Transverse colon (tissue), 4 donors: ENCODE measurements around the gene MATN1. TPM values are rescaled to one million over a fixed set of nuclear protein-coding genes. Genes with fewer than 3 reads are reported as not detected.

Experiments used
- DNase-seq: peaks from one replicate; pipeline ENCODE4 v3.0.0-alpha.2; 2019
- H3K27ac ChIP-seq, 4 donors: fragments of 200-600 bp; sonication (generic); 2 replicates each; pipeline ENCODE4 v1.5.1; 2016 to 2018; ENCODE audit warnings: inconsistent platforms in 4 of 4
- H3K27me3 ChIP-seq: fragments of 200-600 bp; sonication (generic); 2 replicates; pipeline ENCODE4 v1.5.1; 2017; ENCODE audit warnings: inconsistent platforms
- H3K36me3 ChIP-seq, 4 donors: fragments of 200-600 bp; sonication (generic); 2 replicates each; pipeline ENCODE4 v1.5.1; 2017 to 2019; ENCODE audit warnings: inconsistent platforms in 4 of 4
- H3K4me1 ChIP-seq, 4 donors: fragments of 200-600 bp; sonication (generic); 2 replicates each; pipeline ENCODE4 v1.5.1; 2017 to 2020; ENCODE audit warnings: inconsistent platforms in 4 of 4
- H3K4me3 ChIP-seq, 4 donors: fragments of 200-600 bp; sonication (generic); 1 replicate in 1 of 4; 2 replicates in 3 of 4; pipeline versions ENCODE4 v1.5.1 to v1.6.1; 2017 to 2019; ENCODE audit warnings: inconsistent platforms in 4 of 4
- H3K9me3 ChIP-seq, 2 donors: fragments of 200-600 bp; sonication (generic); 2 replicates each; pipeline ENCODE4 v1.5.1; 2017 to 2019; ENCODE audit warnings: inconsistent platforms in 2 of 2
- CTCF ChIP-seq, 5 experiments: fragments of 200-600 bp in 3 of 5; fragments of 450-650 bp in 2 of 5; sonication (generic) in 3 of 5; IDR thresholded peaks; 1 replicate in 2 of 5; 2 replicates in 3 of 5; pipeline ENCODE4 v1.5.1; 2016 to 2017; ENCODE audit warnings: antibody characterized with exemption in 5 of 5, inconsistent platforms in 3 of 5, mild to moderate bottlenecking in 2 of 5, moderate library complexity in 1 of 5
- EP300 ChIP-seq: sonication (generic); formaldehyde crosslinking; IDR thresholded peaks from one replicate; pipeline ENCODE4 v1.6.1; 2017; ENCODE audit warnings: antibody characterized with exemption, low read depth
- POLR2A ChIP-seq: fragments of 450-650 bp; IDR thresholded peaks from one replicate; pipeline ENCODE4 v1.6.1; 2016; ENCODE audit warnings: antibody characterized with exemption, mild to moderate bottlenecking, moderate library complexity
- POLR2AphosphoS5 ChIP-seq, 3 donors: sonication (generic); formaldehyde crosslinking; IDR thresholded peaks; one replicate each; pipeline ENCODE4 v1.6.1; 2016; ENCODE audit warnings: antibody characterized with exemption in 3 of 3
- WGBS, 2 donors: methylation state at CpG; one replicate each; pipeline ENCODE4 v1.1.5; 2018; ENCODE audit warnings: low coverage in 1 of 2; 5-methylcytosine and 5-hydroxymethylcytosine counted together
- in situ Hi-C, 4 donors: fragments of 200-750 bp; cut with MboI; loops; one replicate each; pipeline versions ENCODE4 v1.15.0 to v1.15.1; 2017; ENCODE audit warnings: low sequenced_read_pairs in 3 of 4, low pct_ligation_motif_present in 1 of 4, low pct_unique_long_range_greater_than_20kb in 1 of 4
- intact Hi-C: fragments of 100-400 bp; cut with DNase I; formaldehyde crosslinking; loops from one replicate; pipeline ENCODE4 v1.15.1; 2023; ENCODE audit warnings: low total_unique reads
- total RNA-seq, 4 donors: library from RNA; depleted of rRNA; stranded (reverse); fragments of >200 nt; gene quantifications; one replicate each; pipeline ENCODE4 v1.1.0, GENCODE V29; 2016

Gene MATN1
- total RNA-seq, 4 donors from 2014 or later: not detected

GRCh38 chr1:30749691-30750583, 26.6 kb upstream of the MATN1 start:
- Histone ChIP-seq H3K4me1 (peaks cover 0 to 59% (median 17%) of the 10 kb centered on the region in 4 donors), H3K9me3 (no peaks in the 10 kb centered on the region), H3K36me3 (no peaks in the 10 kb centered on the region), H3K27me3 (no peaks in the 10 kb centered on the region), H3K27ac (peak overlapping the region; percentile 40 to 84 (median 56)), H3K4me3 (no peak overlapping the region)
- in situ Hi-C loops: no loop called here
- peak; percentile 63 for DNase-seq
- peak in 2 of 3 donors; percentile 26 to 27 for TF ChIP-seq POLR2AphosphoS5 (IDR thresholded peaks at IDR 0.05)
- no peak for TF ChIP-seq EP300
- 74 to 83% methylated on average over 13 to 23 of the region's 23 CpGs for WGBS, 2 donors
- intact Hi-C loops: no loop called here

GRCh38 chr1:30748699-30749401, 25.5 kb upstream of the MATN1 start:
- Histone ChIP-seq H3K36me3 (no peaks in the 10 kb centered on the region), H3K27me3 (no peaks in the 10 kb centered on the region), H3K9me3 (no peaks in the 10 kb centered on the region), H3K4me3 (no peak overlapping the region), H3K4me1 (peaks cover 0 to 67% (median 17%) of the 10 kb centered on the region in 4 donors), H3K27ac (peak overlapping the region; percentile 40 to 84 (median 56))
- intact Hi-C loops: no loop called here
- no peak for TF ChIP-seq POLR2AphosphoS5 (IDR thresholded peaks at IDR 0.05)
- TF ChIP-seq CTCF (IDR thresholded peaks at IDR 0.05): no peak
- no peak for TF ChIP-seq POLR2A
- no peak for TF ChIP-seq EP300
- WGBS, 2 donors: 65 to 67% methylated on average over 8 to 16 of the region's 16 CpGs
- in situ Hi-C loops: no loop called here
- DNase-seq: no peak

GRCh38 chr1:30748098-30748698, 24.8 kb upstream of the MATN1 start:
- Histone ChIP-seq H3K9me3 (no peaks in the 10 kb centered on the region), H3K4me1 (peaks cover 0 to 67% (median 17%) of the 10 kb centered on the region in 4 donors), H3K4me3 (no peak overlapping the region), H3K27me3 (no peaks in the 10 kb centered on the region), H3K36me3 (no peaks in the 10 kb centered on the region), H3K27ac (peak overlapping the region; percentile 40 to 84 (median 56))
- in situ Hi-C loops (no loop called here), intact Hi-C loops (no loop called here)
- DNase-seq: no peak
- 51% methylated on average over 9 of the region's 9 CpGs; no CpG with 5 or more reads in 1 of the 2 donors for WGBS, 2 donors
- TF ChIP-seq POLR2A (no peak), POLR2AphosphoS5 (IDR thresholded peaks at IDR 0.05) (no peak), EP300 (no peak), CTCF (IDR thresholded peaks at IDR 0.05) (no peak)

GRCh38 chr1:30747033-30748008, 23.9 kb upstream of the MATN1 start:
- Histone ChIP-seq H3K27ac (peak overlapping the region; percentile 40 to 84 (median 60)), H3K36me3 (no peaks in the 10 kb centered on the region), H3K4me1 (peaks cover 0 to 68% (median 17%) of the 10 kb centered on the region in 4 donors), H3K9me3 (no peaks in the 10 kb centered on the region), H3K4me3 (no peak overlapping the region), H3K27me3 (no peaks in the 10 kb centered on the region)
- intact Hi-C loops (no loop called here), in situ Hi-C loops (no loop called here)
- no peak for TF ChIP-seq POLR2AphosphoS5 (IDR thresholded peaks at IDR 0.05)
- TF ChIP-seq POLR2A: no peak
- TF ChIP-seq CTCF (IDR thresholded peaks at IDR 0.05): no peak
- TF ChIP-seq EP300: no peak
- DNase-seq: no peak
- 86 to 88% methylated on average over 8 to 17 of the region's 17 CpGs for WGBS, 2 donors
